Activated CD4-positive, alpha-beta T cell treated with anti-CD3 and anti-CD28 coated beads, Interleukin-2, amount 50 U/mL, for 16 hours (primary cell): ENCODE measurements around the gene E2F4.

Experiments
- DNase-seq: peaks from one replicate; pipeline ENCODE4 v3.0.0-alpha.2; 2020

E2F4 gene

GRCh38 chr16:67211674-67212073, 19.7 kb downstream of the E2F4 start:
- DNase-seq = no peak

GRCh38 chr16:67212766-67213165, 20.8 kb downstream of the E2F4 start:
- no peak for DNase-seq

GRCh38 chr16:67213197-67214019, 21.5 kb downstream of the E2F4 start:
- DNase-seq = no peak

GRCh38 chr16:67215706-67216105, 23.8 kb downstream of the E2F4 start:
- DNase-seq = no peak

DNA sequence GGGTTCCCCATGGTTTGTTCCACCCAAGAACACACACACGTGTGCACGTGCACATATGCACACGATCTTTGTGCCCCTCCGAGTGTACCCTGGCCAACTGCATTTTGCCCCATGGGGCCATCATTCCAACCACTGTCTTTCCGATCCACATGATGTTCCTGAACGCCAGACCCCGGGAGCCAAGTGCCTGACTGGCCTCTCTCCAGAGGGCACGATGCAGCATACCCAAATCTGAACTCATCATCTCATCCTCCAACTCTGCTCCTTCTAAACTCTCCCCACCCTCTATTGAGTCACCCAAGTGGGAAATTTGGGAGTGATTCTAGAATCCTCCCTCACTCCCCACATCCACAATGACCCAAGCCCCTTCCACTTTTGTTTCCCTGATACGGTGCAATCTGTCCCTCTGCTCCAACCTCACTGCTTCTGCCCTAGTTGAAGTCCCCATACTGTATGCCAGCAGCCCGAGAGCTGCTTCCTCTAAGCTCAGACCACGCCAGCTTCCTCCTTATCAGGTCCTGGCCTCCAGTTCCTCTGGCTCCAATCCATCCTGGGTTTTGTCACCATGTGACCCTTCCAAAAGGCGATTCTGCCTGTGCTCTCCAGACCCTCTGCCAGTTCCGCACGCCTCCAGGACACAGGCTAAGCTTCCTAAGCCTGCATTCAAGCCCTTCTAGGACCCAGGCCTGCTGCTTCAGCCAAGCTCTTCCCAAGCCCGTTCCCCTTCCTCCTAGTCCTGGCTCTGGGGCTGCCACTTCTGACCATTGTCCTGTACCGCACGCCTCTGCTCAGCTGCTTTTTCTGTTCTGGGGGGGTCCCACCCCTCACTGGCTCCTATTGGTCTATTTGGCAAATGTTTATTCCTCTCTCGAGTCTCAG, 24.9 kb downstream of the E2F4 start:
- DNase-seq = no peak

DNA sequence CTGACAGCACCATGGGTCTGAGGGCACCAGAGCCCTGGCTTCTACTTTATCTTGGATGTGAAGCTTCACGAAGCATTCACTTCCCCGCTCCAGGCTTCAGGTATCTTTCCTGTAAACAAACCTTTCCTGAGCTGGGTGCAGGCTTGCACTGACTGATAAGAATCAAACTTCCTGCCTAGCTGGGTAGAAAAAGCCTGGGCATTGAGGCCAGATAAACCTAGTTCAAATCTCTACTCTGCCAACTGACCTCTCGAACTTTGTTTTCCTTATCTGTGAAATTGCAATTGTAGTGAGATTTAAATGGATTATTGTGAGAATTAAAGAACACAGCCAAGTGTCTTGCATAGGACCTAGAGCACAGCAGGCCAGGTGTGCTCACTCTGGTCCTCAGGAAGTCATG, 32.0 kb downstream of the E2F4 start:
- DNase-seq = no peak

- DNase-seq = no peak
These were observed 34.4 kb downstream of the E2F4 start for GRCh38 chr16:67226295-67226803.

- peak; percentile 99 for DNase-seq
These were observed 35.0 kb downstream of the E2F4 start, which contains the start of gene TMEM208 for GRCh38 chr16:67226804-67227566. Gene TMEM208, plus strand, starts transcription at chr16:67227130. Its CDS starts 89 bp downstream, at chr16:67227219.

DNA sequence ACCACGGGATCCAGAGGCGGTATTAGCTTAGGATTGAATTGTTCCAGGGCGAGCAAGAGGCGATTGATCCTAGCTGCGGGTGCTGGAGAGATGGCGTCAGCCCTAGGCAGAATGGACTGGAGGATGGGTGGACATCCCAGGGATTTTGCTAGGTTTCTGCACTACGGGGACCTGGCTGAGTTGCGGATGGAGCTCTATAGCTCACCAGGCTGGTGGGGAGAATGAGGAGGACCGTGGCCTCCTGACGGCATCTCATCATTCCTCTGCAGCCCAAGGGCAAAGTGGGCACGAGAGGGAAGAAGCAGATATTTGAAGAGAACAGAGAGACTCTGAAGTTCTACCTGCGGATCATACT, 35.6 kb downstream of the E2F4 start:
- no peak for DNase-seq

DNA sequence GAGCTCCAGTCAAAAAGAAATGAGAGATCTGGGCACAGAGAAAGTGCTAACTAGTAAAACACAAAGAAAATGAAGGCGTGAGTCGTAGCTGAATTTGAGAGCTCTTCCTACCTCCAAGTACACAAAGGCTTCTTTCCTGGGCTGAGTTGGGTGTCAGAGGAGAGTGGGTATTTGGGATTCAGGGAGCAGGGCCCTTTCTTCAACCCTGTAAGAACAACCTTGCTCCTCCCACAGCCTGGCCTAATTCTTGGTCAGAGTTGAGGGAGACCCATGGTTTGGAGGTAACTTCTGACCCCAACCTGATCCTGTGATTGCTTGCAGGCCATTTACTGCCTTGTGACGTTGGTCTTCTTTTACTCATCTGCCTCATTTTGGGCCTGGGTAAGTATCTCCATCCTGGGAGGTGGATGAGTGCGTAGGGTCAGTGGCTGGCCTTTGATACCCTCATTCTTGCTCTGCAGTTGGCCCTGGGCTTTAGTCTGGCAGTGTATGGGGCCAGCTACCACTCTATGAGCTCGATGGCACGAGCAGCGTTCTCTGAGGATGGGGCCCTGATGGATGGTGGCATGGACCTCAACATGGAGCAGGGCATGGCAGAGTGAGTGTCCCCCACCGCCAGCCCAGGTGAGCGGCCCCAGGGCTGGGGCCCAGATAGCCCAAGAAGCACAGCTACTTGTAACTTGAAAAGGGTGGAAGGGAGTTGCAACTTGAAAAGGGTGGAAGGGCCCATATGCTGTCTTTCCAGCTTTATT, 36.3 kb downstream of the E2F4 start:
- DNase-seq = no peak

GRCh38 chr16:67228905-67229304, 37.0 kb downstream of the E2F4 start:
- DNase-seq = no peak

- DNase-seq = no peak
These were observed 38.2 kb downstream of the E2F4 start for GRCh38 chr16:67229906-67230808.

- DNase-seq = no peak
These were observed 39.1 kb downstream of the E2F4 start for GRCh38 chr16:67230809-67231660.

DNA sequence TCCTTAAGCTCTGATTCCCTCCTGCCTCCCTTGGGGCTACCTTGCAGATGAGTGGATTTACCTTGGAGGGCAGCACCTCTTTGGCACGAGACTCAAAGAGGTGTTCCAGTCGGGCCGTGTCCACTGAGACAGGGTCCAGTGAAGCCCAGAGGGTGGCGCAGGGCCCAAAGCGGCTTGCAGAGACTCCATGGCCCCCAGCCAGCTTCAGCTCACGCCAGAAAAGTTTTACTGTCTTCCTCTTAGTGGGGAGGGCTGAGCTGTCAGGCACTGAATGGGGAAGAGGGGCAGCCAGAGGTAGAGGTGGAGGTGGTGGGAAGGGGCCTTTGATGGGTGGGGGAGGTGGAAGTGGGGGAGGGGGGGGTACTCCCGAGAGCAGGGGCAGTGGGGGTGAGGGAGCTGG, 41.6 kb downstream of the E2F4 start:
- no peak for DNase-seq

DNA sequence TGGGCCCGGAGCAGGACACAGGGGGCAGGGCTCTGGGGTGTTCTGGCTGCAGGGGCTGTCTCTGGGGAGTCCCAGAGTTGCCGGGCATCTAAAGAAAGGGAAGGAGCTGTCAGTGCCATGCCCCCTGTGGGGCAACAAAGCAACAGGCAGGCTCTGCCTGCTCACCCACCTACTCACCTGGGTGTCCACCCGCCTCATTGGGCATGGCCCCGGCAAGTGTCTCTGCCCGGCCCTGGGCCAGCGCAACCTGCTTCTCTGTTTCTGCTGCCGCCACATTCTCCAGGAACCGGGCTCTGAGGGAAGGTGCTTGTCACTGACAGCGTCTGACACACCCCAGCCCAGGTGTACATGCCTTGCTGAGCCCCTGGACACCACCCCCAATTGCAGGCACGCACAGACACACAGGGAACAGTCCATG, 42.2 kb downstream of the E2F4 start:
- no peak for DNase-seq

- DNase-seq = peak; percentile 74
These were observed 44.0 kb downstream of the E2F4 start for GRCh38 chr16:67235816-67236562.

DNA sequence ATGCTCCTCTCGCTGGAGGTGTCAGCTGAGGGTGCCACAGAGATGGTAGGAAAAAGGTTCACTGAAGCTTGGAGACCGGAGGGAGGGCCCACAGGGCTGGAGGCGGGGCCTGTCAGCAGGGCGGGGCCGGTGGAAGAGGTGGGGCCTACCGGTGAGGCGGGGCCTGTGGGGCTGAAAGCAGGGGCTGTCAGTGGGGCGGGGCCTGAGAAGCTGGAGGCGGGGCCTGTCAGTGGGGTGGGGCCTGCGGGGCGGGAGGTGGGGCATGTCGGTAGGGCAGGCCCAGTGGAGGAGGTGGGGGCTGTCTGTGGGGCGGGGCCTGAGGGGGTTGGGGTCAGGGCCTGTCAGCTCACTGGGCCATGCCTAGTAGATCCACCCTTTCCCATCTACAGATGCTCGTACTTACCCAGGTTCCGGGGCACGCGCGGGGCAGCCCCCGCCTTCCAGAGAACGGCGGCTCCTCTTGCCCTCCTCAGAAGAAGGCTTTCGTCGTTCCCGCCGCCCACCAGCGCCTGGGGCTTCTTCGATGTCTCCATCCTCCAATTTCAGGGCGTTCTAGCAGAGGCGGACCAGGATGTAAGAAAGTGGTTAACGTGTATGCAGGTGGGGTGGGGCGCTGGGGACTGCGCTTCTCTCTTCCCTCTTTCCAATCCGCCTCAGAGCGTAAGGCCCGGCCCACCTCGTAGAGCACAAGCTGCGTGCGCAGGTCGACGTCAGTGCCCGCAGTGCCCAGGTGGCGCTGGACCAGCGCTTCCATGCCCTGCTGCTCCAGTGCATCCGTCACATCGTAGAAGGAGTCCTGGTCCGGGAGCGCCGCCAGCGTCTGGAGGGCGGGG, 44.8 kb downstream of the E2F4 start:
- DNase-seq = peak; percentile 89
